ENCODE measurements around the gene C16orf92.

DNA sequence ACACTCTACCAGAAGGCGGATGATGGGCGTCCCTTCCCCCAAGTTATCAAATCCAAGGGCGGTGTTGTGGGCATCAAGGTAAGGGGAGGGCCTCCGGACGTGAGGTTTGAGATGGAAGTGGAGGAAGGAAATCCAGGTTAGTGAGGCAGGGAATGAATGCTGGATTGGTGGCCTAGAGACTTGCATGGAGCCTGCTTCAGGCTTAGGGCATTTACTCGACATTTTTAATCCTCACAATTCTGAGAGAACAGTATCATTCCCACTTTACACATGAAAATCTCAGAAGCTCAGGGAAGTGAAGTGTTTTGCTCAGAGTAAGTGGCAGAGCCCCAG is 44.6 kb downstream of the C16orf92 start:
- no peak for TF ChIP-seq GATA2 (IDR thresholded peaks at IDR 0.05; ENCODE audit: low read depth, low read length)
- TF ChIP-seq GATA3 (IDR thresholded peaks at IDR 0.05; ENCODE audit: low read depth, low read length), result no peak

Data from SH-SY5Y (cell line).